HepG2 (cell line): ENCODE data around the gene MRFAP1L1. TPM values are rescaled to one million over a fixed set of nuclear protein-coding genes. Genes with fewer than 3 reads are reported as not detected.

ENCODE experiments used
- BATF2 ChIP-seq: sonication (generic); formaldehyde crosslinking; IDR thresholded peaks from 2 replicates; pipeline ENCODE4 v1.8.0; 2022; ENCODE audit warnings: mild to moderate bottlenecking, missing genetic modification reagents, moderate library complexity
- CREM ChIP-seq, 2 experiments: sonication (generic) in 1 of 2; formaldehyde crosslinking in 1 of 2; IDR thresholded peaks; 2 replicates each; pipeline versions ENCODE4 v1.4.0 to v1.6.1; 2016 to 2020; ENCODE audit warnings: antibody characterized with exemption in 1 of 2, mild to moderate bottlenecking in 1 of 2, missing genetic modification reagents in 1 of 2
- E2F2 ChIP-seq: sonication (generic); formaldehyde crosslinking; IDR thresholded peaks from 2 replicates; pipeline ENCODE4 v1.4.0; 2020; ENCODE audit warnings: missing genetic modification reagents, borderline replicate concordance
- FOXK1 ChIP-seq: sonication (generic); formaldehyde crosslinking; IDR thresholded peaks from 2 replicates; pipeline ENCODE4 v1.4.0; 2020; ENCODE audit warnings: low read depth, missing genetic modification reagents, borderline replicate concordance
- HMGA1 ChIP-seq: sonication (generic); formaldehyde crosslinking; conservative IDR thresholded peaks from 2 replicates; pipeline ENCODE4 v1.4.0; 2020; ENCODE audit warnings: missing genetic modification reagents
- HMGXB3 ChIP-seq: sonication (generic); formaldehyde crosslinking; IDR thresholded peaks from 2 replicates; pipeline ENCODE4 v1.4.0; 2020; ENCODE audit warnings: missing genetic modification reagents, borderline replicate concordance
- HNRNPL ChIP-seq: fragments of 200-400 bp; formaldehyde crosslinking; IDR thresholded peaks from 2 replicates; pipeline ENCODE4 v1.6.1; 2017; ENCODE audit warnings: mild to moderate bottlenecking, low read depth, low read length
- MYNN ChIP-seq: sonication (generic); formaldehyde crosslinking; IDR thresholded peaks from 2 replicates; pipeline ENCODE4 v1.4.0; 2020; ENCODE audit warnings: mild to moderate bottlenecking, low read depth, missing genetic modification reagents
- NCOR1 ChIP-seq: fragments of 200-600 bp; sonication (generic); IDR thresholded peaks from 2 replicates; pipeline ENCODE4 v1.7.0; 2017; ENCODE audit warnings: antibody characterized with exemption, low read length, borderline replicate concordance
- PAXIP1 ChIP-seq: sonication (generic); formaldehyde crosslinking; conservative IDR thresholded peaks from 2 replicates; pipeline ENCODE4 v1.4.0; 2020; ENCODE audit warnings: mild to moderate bottlenecking, missing genetic modification reagents, moderate library complexity
- REPIN1 ChIP-seq: sonication (generic); formaldehyde crosslinking; IDR thresholded peaks from 2 replicates; pipeline ENCODE4 v1.8.0; 2022; ENCODE audit warnings: missing genetic modification reagents, low read depth, mild to moderate bottlenecking, borderline replicate concordance
- RFX3 ChIP-seq: IDR thresholded peaks from 2 replicates; pipeline ENCODE4 v1.6.1; 2016; ENCODE audit warnings: missing biosample characterization, missing genetic modification reagents
- TAF1 ChIP-seq: sonication (generic); formaldehyde crosslinking; IDR thresholded peaks from 2 replicates; pipeline ENCODE4 v1.4.0; 2020; ENCODE audit warnings: missing genetic modification reagents
- ZBTB33 ChIP-seq: sonication (generic); formaldehyde crosslinking; IDR thresholded peaks from 2 replicates; pipeline ENCODE4 v1.4.0; 2020; ENCODE audit warnings: missing genetic modification reagents
- ZNF605 ChIP-seq: sonication (generic); formaldehyde crosslinking; IDR thresholded peaks from 2 replicates; pipeline ENCODE4 v1.8.0; 2022; ENCODE audit warnings: mild to moderate bottlenecking, missing genetic modification reagents
- ZNF850 ChIP-seq: sonication (generic); formaldehyde crosslinking; conservative IDR thresholded peaks from 2 replicates; pipeline ENCODE4 v1.9.0; 2021; ENCODE audit warnings: mild to moderate bottlenecking, missing genetic modification reagents
- polyA plus RNA-seq, 8 experiments: library from polyadenylated mRNA; depleted of rRNA in 3 of 8; stranded (reverse) in 7 of 8; unstranded in 1 of 8; fragments of >200 nt; fragmentation: Illumina TruSeq in 4 of 8; extraction: Trizol in 4 of 8; gene quantifications; 2 replicates each; pipeline versions ENCODE4 v1.2.1 to v1.2.3, GENCODE V29; 2011 to 2016; ENCODE audit warnings: low read depth in 4 of 8, missing spikeins in 1 of 8, mixed read lengths in 1 of 8; ENCODE audit not compliant: insufficient read depth in 1 of 8
- total RNA-seq, 5 experiments: library from RNA; depleted of rRNA; stranded (reverse); fragments of >200 nt; fragmentation: Illumina TruSeq; extraction: Trizol; gene quantifications; 2 replicates each; pipeline ENCODE4 v1.2.3, GENCODE V29; 2016; ENCODE audit warnings: low read depth in 1 of 5

MRFAP1L1 gene
- total and polyA plus RNA-seq, 2 of the 13 experiments (the other 11 are each of a cell fraction or from before 2014, with no cell fraction given): 44.8 to 76.6 TPM

- TF ChIP-seq HMGXB3 (CRISPR knock-in tag) (0 out of 2 replicates have a peak, but pooled peaks have one; percentile 55), HMGA1 (CRISPR knock-in tag) (no peak), E2F2 (CRISPR knock-in tag) (no peak), FOXK1 (CRISPR knock-in tag) (peak; percentile 85), ZBTB33 (CRISPR knock-in tag) (peak; percentile 42; the same call in 1 of the 2 replicates), TAF1 (CRISPR knock-in tag) (peak; percentile 54), BATF2 (CRISPR knock-in tag) (0 out of 2 replicates have a peak, but pooled peaks have one; percentile 53), REPIN1 (CRISPR knock-in tag) (0 out of 2 replicates have a peak, but pooled peaks have one; percentile 82), NCOR1 (peak; percentile 89; the same call in 1 of the 2 replicates), PAXIP1 (CRISPR knock-in tag) (peak; percentile 96), RFX3 (CRISPR knock-in tag) (no peak), ZNF850 (CRISPR knock-in tag) (no peak), CREM (IDR thresholded peaks at IDR 0.05) (peak; percentile 82), CREM (CRISPR knock-in tag; IDR thresholded peaks at IDR 0.05) (no peak), HNRNPL (0 out of 2 replicates have a peak, but pooled peaks have one; percentile 69), MYNN (CRISPR knock-in tag) (no peak), ZNF605 (CRISPR knock-in tag) (peak; percentile 83)
Observed at GRCh38 chr4:6755088-6755753, 45.6 kb upstream of the MRFAP1L1 start (continued).
